SH-SY5Y (cell line): Measurements from ENCODE around the gene MRPL21.

ENCODE experiments used
- GATA2 ChIP-seq: IDR thresholded peaks from 2 replicates; pipeline ENCODE4 v1.6.1; 2011; ENCODE audit warnings: mild to moderate bottlenecking, low read depth, low read length
- GATA3 ChIP-seq: IDR thresholded peaks from 2 replicates; pipeline ENCODE4 v1.6.1; 2011; ENCODE audit warnings: low read depth, mild to moderate bottlenecking, low read length, moderate library complexity

DNA sequence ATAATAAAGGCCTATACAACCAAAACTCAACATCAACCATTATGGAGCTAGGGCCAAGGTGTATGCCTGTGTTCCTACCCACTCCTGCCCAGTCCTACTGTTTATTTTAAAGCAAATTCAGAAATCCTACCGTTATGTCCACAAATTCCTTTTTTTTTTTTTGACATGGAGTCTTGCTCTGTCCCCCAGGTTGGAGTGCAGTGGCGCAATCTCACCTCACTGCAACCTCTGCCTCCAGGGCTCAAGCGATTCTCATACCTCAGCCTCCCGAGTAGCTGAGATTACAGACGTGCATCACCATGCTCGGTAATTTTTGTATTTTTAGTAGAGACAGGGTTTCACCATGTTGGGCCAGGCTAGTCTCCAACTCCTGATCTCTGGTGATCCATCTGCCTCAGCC, 58.8 kb downstream of the MRPL21 start:
- no peak for TF ChIP-seq GATA3
- no peak for TF ChIP-seq GATA2
